GM18511 (cell line): ENCODE data around the gene CDH13.

Experiments
- ATAC-seq: cut with Tn5 transposase; IDR thresholded peaks from one replicate; pipeline ENCODE4 v1.9.1; 2021; ENCODE audit warnings: mild to moderate bottlenecking, moderate library complexity; ENCODE audit not compliant: unreplicated experiment

Gene CDH13

DNA sequence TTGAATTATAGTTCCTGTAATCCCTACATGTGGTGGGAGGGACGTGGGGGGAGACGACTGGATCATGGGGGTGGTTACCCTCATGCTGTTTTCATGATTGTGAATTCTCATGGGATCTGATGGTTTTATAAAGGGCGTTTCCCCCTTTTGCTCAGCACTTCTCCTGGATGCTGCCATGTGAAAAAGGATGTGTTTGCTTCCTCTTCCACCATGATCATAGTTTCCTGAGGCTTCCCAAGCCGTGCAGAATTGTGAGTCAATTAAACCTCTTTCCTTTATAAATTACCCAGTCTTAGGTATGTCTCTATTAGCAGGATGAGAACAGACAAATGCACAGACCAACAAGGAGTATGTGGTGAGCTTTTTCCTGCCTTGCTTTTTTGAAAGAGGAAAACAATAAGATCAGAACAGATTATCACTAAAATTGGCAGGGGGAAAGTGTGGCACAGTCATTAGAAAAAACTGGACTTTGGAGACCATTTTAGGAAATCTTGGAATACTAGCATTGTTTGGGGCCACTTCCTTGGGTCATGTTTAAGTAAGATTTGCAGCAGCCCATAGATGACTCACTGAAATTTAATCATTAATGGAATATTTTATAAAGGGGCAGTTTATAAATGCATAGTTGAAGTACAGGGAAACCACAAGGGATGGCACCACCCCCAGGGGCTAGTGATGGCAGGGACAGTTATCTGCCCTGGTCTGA is 352.8 kb downstream of the CDH13 start:
- no peak for ATAC-seq

DNA sequence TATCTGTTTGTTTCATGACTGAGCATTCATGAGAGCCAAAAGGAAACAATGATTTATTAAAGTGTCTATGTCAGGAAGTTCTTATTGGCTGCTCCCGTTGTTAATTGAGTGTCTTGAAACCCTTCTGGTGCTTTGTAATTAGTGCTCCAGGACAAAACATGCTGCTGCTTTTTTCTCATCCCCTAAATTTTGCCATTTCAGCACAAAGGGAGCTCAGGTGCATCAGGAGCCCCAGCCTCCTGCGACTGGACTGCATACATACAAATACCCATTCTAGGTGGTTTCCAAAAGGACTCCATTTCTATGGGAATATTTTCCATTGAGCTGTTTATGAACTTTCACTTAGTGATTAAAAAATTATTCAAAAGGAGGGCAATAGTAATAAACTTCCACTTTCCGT is 354.0 kb downstream of the CDH13 start:
- no peak for ATAC-seq

DNA sequence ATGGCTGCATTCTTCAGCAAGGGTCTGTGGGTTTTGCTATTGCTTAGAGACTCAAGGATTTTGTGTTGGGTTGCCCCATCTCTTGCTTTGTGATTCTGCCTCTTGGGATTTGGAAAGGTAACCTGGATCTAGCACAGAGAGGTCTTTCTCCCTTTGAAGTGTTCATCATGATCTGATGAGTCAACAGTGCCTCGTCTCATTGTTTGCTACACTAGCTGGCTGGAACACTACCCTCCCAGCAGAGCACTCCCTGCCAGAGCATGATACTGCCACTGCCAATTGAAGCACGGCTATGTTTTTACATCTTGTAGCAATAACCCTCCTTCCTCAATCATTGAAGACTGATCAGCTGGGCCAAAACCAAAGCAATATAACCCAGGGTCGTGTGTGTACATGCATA is 361.0 kb downstream of the CDH13 start:
- ATAC-seq, result no peak

DNA sequence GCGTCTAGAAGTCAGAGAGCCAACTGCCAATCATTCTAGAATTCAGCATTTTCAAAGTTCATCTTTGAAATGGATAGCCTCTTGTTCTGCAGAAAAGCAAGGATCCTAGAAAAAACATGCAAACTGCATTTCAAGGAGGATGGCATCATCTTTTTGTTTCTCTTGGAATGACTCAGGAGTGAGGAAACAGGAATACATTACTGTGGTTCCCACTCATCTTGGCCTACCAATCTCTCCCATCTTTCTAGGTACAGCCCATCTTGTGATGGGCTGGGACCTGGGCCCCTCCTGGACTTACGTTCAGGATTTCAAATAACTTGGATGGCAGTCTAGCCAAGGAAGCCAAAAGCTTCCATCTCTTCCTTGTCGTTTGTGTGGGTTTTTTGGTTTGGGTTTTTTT is 363.4 kb downstream of the CDH13 start:
- no peak for ATAC-seq

DNA sequence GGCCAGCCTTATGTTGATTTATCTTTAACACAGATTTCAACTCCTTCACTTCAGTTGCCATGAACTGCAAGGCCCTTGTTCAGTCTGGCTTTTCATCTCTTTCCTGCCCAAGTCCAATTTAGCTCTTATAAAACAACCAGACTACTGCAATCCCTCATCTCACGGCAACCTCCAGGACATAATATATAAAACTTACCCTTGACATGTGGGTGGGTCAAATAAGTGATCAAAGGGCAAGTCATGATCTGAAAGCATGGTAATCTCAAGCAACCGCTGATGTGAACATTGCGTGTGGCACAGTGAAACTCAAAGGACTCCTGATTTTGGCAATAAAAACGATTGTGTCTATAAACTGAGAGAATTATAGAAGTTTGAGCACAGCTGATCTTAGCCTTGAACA is 364.6 kb downstream of the CDH13 start:
- no peak for ATAC-seq

DNA sequence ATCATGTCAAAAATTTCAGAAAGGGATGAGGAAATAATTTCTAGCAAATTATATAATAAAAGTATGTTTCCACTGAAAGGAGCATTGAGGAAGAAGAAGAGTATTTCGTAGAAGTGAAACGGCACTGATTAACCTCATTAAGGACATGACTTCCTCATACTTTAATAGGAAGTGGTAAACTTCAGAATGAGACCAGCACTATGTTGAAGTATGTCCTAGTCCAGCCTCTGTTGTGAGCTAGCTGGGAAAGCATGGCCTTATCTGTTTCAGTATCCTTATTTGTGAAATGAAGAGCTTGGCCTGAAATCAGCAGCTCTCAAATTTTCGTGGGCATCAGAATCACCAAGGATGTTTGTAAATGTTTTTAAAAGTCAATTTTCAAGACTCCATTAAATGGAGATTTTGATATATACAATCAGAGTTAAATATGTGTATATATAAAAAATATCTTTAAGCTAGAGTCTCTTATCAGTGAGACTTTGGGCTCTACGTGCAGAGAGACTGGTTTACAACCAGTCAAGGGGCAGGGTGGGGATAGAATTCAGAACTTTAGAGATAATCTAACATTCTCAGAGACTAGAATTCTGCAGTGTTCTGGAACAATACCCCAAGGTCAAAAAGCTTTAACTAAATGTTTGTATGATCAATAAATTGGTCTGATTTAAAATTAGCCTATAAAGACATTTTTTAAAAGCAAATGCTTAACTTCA is 365.4 kb downstream of the CDH13 start:
- ATAC-seq, result no peak

DNA sequence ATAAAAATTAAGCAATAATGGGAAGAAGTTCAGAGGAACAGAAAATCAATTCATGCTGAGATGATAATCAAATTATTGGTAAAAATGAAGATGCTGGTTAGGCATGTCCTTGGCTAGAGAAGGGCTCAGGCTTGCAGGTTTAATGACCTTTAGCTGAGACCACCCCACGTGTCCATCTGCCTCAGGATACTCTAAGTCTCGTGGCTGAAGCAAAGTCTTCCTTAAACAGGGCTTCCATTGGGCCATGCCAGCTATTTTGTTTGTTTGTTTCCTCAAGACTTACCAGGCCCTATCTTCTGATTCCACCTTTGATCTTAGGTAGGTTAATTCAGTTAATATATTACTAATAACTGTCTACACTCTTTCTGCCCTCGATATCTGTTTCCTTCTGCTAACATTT is 366.0 kb downstream of the CDH13 start:
- no peak for ATAC-seq

DNA sequence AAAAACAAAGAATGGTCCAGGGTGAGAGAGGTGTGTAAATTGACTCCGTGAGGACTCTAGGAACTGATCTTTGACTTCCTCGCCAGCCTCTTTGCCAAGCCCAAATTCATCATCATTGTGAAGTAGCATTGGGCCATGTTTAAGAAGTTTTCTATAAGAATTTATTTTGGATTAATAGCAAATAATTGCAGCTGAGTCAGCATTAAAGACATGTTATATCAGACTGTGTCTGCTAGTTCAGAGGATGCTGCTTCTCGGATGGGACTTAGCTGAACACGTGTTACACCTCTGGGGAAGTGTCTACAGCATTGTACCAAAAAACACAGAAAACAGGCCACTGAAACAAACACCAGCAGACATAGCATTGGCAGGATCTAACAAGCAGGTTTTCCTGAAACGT is 366.6 kb downstream of the CDH13 start:
- ATAC-seq, result no peak

DNA sequence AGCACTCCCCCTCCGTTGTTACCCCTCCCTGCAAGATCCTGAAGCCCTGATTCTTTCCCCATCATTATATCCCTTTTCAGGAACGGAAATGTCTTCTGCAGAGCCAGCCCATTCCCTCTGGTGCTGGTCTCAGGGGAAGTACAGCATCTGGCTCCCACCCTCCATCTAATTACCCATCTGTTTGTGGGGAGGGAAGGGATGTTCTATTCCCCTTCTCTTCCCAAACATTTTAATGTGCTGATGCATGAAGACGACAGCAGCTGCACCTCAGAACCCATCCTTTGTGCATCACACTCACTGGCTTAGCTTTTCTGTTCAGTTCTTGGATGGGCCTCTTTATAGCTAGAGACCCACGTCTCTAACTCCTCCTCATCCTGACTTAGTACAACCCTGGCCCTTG is 367.2 kb downstream of the CDH13 start:
- no peak for ATAC-seq

DNA sequence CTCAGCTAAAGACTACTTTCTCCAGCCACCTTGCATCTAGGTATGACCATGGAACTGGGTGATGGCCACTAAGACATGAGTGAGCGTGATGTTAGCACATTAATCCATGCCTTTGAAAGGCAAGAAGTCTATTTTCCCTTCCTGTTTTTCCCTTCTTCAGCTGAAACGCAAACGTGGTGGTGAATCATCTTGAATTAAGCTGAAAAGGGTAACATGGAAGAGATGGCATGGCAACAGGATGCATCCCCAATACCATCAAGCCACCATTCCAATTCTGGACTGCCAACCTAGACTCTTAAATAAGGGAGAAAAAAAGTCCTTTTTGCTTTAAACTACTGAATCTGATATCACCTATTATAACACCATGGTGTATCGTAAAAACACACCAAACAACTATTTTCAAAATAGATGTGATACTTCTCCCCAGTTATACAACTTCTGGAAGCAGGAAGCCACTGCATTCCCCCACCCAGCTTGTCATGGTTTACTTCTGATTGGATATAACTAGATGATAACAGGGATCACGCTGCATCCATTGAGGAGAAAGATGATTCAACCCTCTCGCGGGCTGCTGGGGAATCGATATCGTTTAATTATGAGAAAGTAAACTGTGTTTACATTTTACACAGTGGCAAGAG is 368.6 kb downstream of the CDH13 start:
- ATAC-seq, result no peak

DNA sequence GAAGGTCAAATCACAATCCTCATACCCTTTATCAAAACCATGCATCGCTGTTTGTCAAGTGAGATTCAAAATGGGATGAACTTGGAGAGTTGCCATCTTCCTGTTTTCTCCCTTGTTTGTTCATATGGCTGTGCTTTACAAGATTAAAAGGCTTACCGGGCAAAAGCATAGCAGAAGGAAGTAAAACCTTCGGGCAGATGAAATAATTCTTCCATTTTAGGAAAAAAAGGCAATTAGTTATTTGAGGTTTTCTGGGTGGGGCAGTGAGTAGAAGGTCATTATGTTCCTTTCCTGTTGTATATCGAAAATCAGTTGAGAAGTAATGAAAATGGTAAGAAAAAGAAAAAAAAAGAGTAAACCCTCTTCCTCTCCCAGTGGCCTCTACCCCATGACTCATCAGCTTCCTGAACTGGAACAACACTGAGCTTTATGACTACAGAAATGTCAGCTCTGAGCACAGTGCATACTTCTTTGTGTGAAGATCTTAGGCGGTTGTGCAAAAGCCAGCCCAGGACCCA is 369.2 kb downstream of the CDH13 start:
- no peak for ATAC-seq

DNA sequence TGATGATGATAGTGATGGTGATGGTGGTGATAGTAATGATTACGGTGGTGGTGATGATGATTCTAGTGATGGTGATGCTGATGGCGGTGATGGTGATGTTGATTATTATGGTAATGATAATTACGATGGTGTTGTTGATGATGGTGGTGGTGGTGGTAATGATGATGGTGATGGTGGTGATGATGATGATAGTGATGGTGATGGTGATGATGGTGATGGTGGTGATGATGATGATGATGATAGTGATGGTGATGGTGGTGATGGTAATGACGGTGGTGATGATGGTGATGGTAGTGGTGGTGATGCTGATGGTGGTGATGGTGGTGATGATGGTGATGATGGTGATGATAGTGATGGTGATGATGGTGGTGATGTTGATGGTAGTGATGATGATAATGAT is 370.0 kb downstream of the CDH13 start:
- ATAC-seq, result no peak

DNA sequence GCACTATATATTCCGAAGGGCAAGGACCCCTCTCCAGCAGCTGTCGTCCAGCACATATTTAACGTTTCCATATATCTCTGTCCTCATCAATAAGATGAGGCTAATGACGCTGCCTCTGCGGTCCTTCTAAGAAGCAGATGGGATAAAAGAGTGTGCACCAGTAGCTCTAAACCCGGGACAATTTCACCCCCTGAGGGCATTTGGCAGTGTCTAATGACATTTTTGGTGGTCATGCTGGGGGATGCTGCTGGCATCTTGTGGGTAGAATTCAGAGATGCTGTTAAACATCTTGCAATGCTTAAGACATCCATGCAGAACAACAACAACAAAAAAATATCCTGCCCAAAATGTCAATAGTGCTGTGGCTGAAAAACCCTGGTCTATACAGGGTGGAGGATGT is 372.9 kb downstream of the CDH13 start:
- no peak for ATAC-seq

DNA sequence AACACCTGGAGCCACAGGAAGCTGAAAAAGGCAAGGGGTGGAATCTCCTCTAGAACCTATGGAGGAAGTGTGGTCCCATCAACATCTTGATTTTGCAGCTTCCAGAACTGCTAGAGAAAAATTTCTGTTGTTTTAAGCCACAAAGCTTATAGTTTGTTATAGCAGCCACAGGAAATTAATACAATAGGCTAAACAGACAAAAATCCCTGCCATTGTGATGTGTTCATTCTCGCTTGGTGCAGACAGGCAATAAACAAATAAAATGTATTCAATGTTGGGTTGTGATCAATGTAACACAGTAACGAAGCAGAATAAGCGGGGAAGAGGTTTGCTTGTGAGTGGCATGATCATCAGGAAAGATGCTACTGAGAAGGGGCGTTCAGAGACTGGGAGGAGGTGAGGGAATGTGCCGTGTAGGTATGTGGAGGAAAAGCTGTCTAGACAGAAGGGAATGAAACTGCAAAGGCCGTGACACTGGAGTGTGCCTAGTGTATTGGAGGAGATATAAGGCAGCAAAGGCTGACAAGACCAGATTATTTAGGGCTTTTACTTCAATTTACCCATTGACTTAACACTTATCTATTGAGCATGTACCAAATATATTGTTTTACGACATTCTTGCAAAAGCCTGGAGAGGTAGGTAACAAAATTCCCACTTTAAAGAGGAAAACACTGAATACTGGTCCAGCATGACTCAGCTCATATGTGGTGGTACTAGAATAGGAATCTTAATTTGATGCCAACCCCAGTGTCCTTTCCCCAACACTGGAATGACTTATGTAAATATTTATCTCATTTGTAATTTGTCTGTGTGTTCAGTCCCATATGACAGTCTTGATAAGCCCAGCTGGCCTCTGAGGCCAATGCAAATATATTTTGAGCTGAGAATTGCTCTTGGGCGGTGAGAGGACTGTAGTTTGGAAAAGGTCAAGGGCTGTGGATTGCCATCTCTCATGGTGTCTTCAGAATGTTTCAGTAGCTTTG is 375.9 kb downstream of the CDH13 start:
- no peak for ATAC-seq

DNA sequence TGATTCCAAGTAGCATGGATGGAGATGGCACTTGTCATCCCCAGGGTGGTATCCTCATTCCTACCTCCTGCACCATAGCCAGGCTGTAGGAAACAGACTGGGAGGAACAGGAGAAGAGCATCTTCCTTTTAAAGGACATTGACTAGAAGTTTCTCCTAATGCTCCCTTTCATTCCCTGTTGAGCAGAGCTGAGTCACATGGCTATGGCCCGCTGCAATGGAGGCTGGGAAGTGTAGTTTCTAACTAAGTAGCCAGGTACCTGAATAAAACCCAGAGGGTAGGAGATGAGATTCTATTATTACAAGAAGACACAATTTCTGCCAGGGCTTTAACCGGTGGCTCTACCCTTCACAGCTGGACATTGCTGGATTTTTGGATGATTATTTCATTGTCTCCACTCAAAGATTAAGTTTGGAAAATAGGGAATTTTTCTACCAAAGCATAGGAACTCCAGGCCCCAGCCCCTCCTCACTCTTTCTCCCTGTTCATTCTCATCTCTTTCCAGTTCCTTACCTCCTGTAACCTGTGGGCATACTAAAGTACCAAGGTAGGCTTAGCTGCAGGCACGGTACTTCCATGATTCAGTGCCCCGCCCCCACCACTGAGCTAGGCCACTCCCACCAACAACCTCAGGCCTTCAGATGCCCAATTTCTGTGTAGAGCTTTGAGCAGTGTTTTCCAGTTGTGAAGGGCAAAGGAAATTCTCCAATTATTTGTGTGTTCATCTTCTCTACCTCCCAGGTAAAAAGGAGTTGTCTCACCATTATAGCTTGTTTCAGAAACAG is 378.3 kb downstream of the CDH13 start:
- ATAC-seq, result no peak

DNA sequence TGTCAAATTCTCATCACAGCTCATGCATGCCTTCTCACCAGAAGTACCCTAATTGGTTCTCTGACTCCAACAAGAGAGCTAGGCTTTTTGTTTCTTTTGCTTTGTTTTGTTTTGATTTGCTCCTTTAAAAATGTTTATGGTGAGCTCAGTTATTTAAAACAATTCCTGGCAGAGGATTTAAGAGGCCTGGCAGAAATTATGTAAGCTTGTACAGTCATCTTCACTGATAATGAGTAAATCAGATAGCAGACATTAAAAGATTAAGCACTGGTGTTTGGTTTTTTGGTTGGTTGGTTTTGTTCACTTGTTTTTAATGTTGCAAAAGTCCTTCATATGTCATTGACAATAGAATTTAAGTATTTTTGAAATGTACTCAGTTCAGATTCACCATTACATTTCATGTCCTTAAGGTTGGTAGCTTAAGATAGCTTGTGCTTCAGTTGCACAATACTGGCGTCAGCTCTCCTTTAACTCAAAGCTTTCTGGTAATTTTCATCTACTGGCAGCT is 378.9 kb downstream of the CDH13 start:
- no peak for ATAC-seq

DNA sequence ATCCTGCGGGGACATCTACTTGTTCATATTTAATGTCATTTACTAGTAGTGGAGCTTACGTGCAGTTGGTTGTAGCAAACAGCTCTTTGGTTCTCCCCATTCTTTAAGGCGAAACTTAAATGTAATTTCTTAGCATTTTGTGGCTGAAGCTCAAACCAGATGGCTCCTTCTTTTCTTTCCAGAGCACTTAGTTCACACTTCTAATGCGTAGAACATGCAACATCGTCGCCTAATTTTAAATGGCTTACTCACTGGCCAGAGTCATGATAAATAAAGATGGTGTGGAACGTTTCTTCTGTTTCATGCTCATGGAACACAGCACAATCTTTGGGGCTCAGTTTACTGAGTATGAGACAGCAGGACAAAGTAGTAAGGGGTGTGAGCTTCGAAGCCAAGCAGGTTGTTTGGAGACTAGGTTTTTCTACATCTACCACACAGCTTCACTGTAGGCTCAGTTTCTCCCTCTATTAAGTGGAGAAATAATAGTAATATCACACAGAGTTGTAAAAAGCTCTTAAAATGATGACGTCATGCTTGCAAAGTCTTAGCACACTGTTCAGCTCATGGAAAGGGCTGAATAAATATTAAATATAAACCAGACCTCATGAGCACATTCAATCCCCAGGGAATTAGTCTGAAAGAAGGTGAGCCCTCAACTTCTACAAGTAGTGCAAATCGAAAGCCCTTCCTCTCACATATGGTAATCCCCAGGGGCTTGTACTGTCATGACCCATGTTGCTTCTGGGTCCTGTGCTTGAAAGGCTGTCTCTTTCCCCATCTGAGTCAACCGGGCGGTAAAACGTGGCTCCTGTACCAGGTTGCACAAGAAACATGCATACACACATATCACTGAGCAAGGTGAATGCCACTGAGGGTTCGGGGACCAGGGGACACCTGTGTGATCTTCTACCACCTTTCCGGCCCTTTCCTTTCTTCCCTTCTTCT is 384.3 kb downstream of the CDH13 start:
- ATAC-seq, result no peak

DNA sequence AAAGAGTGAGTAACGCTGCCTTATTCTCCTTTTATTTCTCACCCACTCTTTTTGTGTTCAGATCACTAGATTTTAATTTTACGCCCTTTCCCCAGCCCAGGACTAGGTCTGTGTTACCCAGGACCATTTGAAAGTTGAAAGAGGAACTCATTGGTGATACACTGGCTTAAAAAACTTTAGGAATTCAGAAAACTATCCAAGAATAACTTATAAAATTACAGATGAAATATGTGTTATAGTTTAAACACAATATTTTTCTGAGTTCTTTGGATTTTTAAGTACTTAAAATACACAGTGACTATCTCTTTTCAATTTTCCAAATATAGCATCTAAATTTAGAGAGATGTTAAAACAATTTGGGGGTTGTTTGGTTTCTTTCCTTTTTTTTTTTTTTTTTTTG is 385.2 kb downstream of the CDH13 start:
- ATAC-seq, result no peak

DNA sequence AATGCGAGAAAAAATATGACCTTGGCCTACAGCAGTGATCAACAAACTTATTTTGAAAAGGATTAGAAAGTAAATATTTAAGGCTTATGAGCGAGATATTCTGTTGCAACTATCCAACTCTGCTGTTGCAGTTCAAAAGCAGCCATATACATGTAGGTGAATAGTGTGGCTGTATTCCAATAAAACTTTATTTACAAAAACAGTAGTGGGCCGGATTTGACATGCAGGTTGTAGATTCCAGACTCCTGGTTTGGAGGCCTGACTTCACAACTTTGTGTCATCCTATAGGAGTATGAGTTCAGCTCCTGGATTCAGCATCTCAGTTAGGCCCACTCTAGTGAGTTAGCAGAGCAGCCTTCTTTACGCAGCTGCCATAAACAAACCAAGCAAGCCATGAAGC is 386.3 kb downstream of the CDH13 start:
- no peak for ATAC-seq
